PFSK-1 (cell line): ENCODE results near the gene FGF8.

Experiments
- FOXP2 ChIP-seq: optimal IDR thresholded peaks from 2 replicates; pipeline ENCODE3; 2011; ENCODE audit warnings: borderline replicate concordance, control low read depth, inconsistent platforms; ENCODE audit not compliant: insufficient read depth; ENCODE audit errors: extremely low read length, extremely low read depth
- POLR2AphosphoS5 ChIP-seq: IDR thresholded peaks from 2 replicates; pipeline ENCODE4 v1.6.1; 2012; ENCODE audit warnings: low read depth, mild to moderate bottlenecking, control low read depth, low read length, moderate library complexity
- REST ChIP-seq, 2 experiments: IDR thresholded peaks; 2 replicates each; pipeline versions ENCODE4 v1.6.1 to v1.8.0; 2011 to 2012; ENCODE audit warnings: low read depth in 2 of 2, low read length in 2 of 2, control low read depth in 1 of 2, inconsistent platforms in 1 of 2, mild to moderate bottlenecking in 1 of 2, moderate library complexity in 1 of 2; ENCODE audit not compliant: insufficient read depth in 1 of 2
- SIN3A ChIP-seq: IDR thresholded peaks from 2 replicates; pipeline ENCODE4 v1.6.1; 2012; ENCODE audit warnings: mild to moderate bottlenecking, low read length, moderate library complexity, borderline replicate concordance; ENCODE audit not compliant: insufficient read depth
- TAF1 ChIP-seq: IDR thresholded peaks from 2 replicates; pipeline ENCODE4 v1.6.1; 2012; ENCODE audit warnings: low read length, control low read depth, borderline replicate concordance; ENCODE audit not compliant: insufficient read depth

FGF8 gene

DNA sequence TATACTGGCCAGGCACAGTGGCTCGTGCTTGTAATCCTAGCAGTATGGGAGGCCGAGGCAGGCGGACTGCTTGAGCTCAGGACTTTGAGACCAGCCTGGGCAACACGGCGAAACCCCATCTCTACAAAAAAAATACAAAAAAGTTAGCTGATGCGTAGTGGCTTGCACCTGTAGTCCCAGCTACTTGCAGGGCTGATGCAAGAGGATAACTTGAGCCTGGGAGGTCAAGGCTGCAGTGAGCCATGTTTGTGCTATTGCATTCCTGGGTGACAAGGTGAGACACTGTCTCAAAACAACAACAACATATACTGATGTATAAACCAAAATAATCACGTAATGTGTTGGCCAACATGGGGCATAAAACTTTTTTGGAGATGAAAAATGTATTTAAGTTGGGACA, 13.8 kb upstream of the FGF8 start:
- TF ChIP-seq REST (IDR thresholded peaks at IDR 0.05; ENCODE audit: insufficient read depth in 1 of 2, low read depth in 2 of 2, low read length in 2 of 2): no peak
- TF ChIP-seq POLR2AphosphoS5: no peak
- no peak for TF ChIP-seq TAF1
- TF ChIP-seq SIN3A: no peak
- no peak for TF ChIP-seq FOXP2

GRCh38 chr10:101785801-101786200, 9.9 kb upstream of the FGF8 start:
- TF ChIP-seq SIN3A (no peak), REST (IDR thresholded peaks at IDR 0.05; ENCODE audit: insufficient read depth in 1 of 2, low read depth in 2 of 2, low read length in 2 of 2) (no peak), POLR2AphosphoS5 (no peak), FOXP2 (no peak), TAF1 (no peak)

DNA sequence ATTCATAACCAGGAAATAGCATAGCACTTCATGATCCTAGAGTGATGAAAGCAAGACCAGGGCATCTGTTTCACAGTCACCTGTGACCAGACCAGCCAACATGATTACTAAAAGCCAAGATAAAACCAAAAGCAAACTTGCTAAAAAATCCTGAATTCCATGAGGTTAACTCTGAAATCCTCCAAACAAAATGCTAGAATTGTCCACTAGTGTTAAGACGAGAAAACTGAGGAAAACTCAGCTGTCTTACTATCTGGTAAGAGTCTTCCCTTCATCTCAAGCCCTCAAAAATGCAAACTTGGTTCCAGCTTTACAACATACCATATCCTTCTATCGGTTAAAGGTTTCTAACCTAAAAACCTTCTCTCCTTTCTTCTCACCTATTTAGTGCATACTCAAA, 8.6 kb upstream of the FGF8 start:
- TF ChIP-seq POLR2AphosphoS5: no peak
- TF ChIP-seq TAF1: no peak
- TF ChIP-seq SIN3A: no peak

DNA sequence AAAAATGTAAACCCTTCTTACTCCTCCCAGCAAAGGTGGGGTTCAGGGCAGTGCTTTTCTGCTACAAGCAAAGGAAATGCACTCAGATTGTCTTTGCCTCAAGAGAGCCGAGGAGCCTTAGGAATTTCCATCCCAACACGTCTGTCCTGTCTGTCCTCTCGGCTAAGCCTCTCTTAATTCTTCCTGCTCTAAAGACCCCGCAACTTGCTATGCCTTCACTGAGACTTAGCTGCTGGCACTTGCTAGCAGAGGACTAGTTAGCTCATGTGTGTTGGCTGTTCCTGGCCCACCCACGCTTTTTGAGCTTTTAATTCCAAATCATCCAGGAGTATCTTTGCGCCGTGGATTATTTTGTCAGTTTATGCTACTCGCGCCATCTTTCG, 7.8 kb upstream of the FGF8 start:
- peak; percentile 23; the same call in 1 of the 2 replicates for TF ChIP-seq POLR2AphosphoS5
- TF ChIP-seq FOXP2: no peak
- TF ChIP-seq SIN3A: no peak
- TF ChIP-seq REST (IDR thresholded peaks at IDR 0.05; ENCODE audit: insufficient read depth in 1 of 2, low read depth in 2 of 2, low read length in 2 of 2): no peak
- no peak for TF ChIP-seq TAF1

GRCh38 chr10:101782811-101783735, 7.2 kb upstream of the FGF8 start, which contains the start of gene NPM3:
TSS of gene NPM3 (minus strand) at chr10:101783446. CDS start at chr10:101783390, 56 bp downstream.
- peak; percentile 95; the same call in 1 of the 2 replicates for TF ChIP-seq SIN3A
- no peak for TF ChIP-seq FOXP2
- TF ChIP-seq REST (IDR thresholded peaks at IDR 0.05; ENCODE audit: insufficient read depth in 1 of 2, low read depth in 2 of 2, low read length in 2 of 2): 0 out of 4 replicates have a peak, but pooled peaks of 1 of the 2 experiments have one; percentile 5
- peak; percentile 45; the same call in 1 of the 2 replicates for TF ChIP-seq TAF1
- TF ChIP-seq POLR2AphosphoS5: peak; percentile 85
